Uterus (tissue), 2 donors: ENCODE results near the gene TRAF5.
"Not testable (repeated sequence)": the region's sequence is repeated elsewhere in the genome, so short reads cannot be mapped to it uniquely, and the experiment has no call there.

Source experiments
- POLR2A ChIP-seq, 2 donors: fragments of 450-650 bp; IDR thresholded peaks; one replicate each; pipeline ENCODE4 v1.6.1; 2016; ENCODE audit warnings: antibody characterized with exemption in 2 of 2, mild to moderate bottlenecking in 1 of 2, moderate library complexity in 1 of 2
- TF ChIP-seq, protein P1 (sequence below), 4 experiments: fragments of 200-600 bp in 2 of 4; fragments of 450-650 bp in 2 of 4; sonication (generic) in 2 of 4; IDR thresholded peaks; one replicate each; pipeline ENCODE4 v1.5.1; 2016 to 2019; ENCODE audit warnings: antibody characterized with exemption in 4 of 4, mild to moderate bottlenecking in 2 of 4, moderate library complexity in 1 of 4

DNA sequence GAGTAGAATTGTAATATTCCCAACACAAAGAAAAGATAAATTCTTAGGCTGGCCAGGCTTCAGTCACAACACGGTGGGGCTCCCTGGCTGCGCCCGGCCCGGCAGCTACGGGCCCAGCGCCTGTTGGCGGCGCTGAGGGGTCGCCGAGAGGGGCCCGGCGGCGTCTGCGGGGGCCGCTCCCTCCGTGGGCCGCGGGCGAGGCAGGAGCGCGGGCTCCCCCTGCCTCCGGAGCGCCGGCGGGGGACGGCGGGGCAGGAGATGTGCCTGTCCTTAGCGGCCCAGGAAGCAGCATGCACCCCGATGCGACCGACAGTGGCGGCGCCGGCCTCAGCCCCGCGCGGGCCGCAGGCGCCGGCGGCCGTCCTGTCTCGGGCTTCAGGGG, 89.6 kb downstream of the TRAF5 start:
- TF ChIP-seq POLR2A (IDR thresholded peaks at IDR 0.05): not testable (repeated sequence)
- TF ChIP-seq, protein P1, sequence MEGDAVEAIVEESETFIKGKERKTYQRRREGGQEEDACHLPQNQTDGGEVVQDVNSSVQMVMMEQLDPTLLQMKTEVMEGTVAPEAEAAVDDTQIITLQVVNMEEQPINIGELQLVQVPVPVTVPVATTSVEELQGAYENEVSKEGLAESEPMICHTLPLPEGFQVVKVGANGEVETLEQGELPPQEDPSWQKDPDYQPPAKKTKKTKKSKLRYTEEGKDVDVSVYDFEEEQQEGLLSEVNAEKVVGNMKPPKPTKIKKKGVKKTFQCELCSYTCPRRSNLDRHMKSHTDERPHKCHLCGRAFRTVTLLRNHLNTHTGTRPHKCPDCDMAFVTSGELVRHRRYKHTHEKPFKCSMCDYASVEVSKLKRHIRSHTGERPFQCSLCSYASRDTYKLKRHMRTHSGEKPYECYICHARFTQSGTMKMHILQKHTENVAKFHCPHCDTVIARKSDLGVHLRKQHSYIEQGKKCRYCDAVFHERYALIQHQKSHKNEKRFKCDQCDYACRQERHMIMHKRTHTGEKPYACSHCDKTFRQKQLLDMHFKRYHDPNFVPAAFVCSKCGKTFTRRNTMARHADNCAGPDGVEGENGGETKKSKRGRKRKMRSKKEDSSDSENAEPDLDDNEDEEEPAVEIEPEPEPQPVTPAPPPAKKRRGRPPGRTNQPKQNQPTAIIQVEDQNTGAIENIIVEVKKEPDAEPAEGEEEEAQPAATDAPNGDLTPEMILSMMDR (IDR thresholded peaks at IDR 0.05): peak in 1 of 4 experiments; percentile 11
